ENCODE data around the gene WFIKKN2.
"Not testable (repeated sequence)": the region's sequence is repeated elsewhere in the genome, so short reads cannot be mapped to it uniquely, and the experiment has no call there.

The WFIKKN2 gene

DNA sequence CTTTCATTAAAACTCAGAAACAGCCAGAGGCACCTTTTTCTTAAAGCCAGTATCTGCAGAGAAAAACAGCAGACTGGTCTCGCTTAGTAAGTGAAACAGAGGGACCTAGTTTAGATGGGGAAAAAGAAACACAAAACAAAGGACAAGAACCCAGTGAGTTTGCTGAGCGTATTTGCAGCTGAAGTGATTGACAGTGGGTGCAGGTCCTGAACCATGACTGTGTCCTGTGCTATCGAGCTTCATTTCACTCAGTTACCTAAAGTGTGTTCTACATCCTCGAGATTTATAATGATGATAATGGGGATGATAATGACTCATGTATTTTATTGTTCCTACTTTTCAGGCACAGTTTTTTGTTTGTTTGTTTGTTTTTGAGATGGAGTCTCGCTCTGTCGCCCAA lies 31.7 kb upstream of the WFIKKN2 start:
- no peak overlapping the region for H3K4me3 ChIP-seq (ENCODE audit: low read depth, low read length)

DNA sequence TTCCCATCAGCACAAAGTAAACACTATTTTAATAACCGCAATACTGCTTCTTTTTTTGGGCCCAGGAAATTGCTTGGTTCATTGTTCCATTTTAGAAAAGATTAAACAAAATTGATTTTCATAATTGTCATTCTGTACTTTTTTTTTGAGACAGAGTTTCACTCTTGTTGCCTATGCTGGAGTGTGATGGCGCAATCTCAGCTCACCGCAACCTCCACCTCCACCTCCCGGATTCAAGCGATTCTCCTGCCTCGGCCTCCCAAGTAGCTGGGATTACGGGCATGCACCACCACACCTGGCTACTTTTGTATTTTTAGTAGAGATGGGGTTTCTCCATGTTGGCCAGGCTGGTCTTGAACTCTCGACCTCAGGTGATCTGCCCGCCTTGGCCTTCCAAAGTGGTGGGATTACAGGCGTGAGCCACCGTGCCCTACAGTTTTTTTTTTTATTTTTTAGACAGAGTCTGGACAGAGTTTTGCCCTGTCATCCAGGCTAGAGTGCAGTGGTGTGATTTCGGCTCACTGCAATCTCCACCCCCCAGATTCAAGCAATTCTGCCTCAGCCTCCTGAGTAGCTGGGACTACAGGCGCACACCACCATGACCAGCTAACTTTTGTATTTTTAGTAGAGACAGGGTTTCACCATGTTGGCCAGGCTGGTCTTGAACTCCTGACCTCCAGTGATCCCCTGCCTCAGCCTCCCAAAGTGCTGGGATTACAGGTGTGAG lies 30.5 kb upstream of the WFIKKN2 start:
- not testable (repeated sequence) for H3K4me3 ChIP-seq (ENCODE audit: low read depth, low read length)

More for the DNA sequence above, 31.7 kb upstream of the WFIKKN2 start:
- TF ChIP-seq, protein P1, sequence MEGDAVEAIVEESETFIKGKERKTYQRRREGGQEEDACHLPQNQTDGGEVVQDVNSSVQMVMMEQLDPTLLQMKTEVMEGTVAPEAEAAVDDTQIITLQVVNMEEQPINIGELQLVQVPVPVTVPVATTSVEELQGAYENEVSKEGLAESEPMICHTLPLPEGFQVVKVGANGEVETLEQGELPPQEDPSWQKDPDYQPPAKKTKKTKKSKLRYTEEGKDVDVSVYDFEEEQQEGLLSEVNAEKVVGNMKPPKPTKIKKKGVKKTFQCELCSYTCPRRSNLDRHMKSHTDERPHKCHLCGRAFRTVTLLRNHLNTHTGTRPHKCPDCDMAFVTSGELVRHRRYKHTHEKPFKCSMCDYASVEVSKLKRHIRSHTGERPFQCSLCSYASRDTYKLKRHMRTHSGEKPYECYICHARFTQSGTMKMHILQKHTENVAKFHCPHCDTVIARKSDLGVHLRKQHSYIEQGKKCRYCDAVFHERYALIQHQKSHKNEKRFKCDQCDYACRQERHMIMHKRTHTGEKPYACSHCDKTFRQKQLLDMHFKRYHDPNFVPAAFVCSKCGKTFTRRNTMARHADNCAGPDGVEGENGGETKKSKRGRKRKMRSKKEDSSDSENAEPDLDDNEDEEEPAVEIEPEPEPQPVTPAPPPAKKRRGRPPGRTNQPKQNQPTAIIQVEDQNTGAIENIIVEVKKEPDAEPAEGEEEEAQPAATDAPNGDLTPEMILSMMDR (IDR thresholded peaks at IDR 0.05; ENCODE audit: borderline replicate concordance, insufficient read depth, low read depth, low read length) = no peak

- TF ChIP-seq, protein P1 (IDR thresholded peaks at IDR 0.05; ENCODE audit: borderline replicate concordance, insufficient read depth, low read depth, low read length) = no peak
- H3K4me3 ChIP-seq (ENCODE audit: low read depth, low read length) = no peak overlapping the region
Measured at GRCh38 chr17:50805486-50805885, 29.9 kb upstream of the WFIKKN2 start.

DNA sequence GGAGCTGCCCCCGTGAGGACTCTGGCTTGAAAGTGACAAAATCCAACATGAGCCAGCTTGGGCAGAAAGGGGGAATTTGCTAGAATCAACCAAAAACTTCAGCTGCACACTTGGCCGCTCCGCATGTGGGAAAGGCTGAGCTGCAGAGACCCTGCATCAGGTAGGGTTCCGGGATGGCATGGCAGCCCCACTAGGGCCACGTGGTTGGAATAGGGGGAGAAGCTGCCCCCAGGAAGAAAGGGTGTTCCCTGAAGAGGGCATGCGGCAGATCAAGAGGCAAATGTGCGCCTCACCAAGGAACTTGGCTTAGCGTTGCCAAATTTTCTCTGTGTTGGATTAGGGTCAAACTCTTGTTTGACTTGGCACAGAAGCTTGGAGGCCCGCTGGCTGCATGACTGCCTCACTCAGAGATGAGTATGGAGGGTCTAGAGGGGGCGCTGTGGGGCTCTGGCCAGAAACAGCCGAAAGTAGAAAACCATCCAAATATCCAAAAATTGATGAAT lies 29.2 kb upstream of the WFIKKN2 start:
- H3K4me3 ChIP-seq (ENCODE audit: low read depth, low read length) = no peak overlapping the region

GRCh38 chr17:50807009-50807408 lies 28.4 kb upstream of the WFIKKN2 start:
- TF ChIP-seq, protein P1 (IDR thresholded peaks at IDR 0.05; ENCODE audit: borderline replicate concordance, insufficient read depth, low read depth, low read length) = no peak
- no peak overlapping the region for H3K4me3 ChIP-seq (ENCODE audit: low read depth, low read length)

More for the DNA sequence above, 29.2 kb upstream of the WFIKKN2 start:
- TF ChIP-seq, protein P1 (IDR thresholded peaks at IDR 0.05; ENCODE audit: borderline replicate concordance, insufficient read depth, low read depth, low read length) = peak; percentile 32; the same call in 1 of the 2 replicates

GRCh38 chr17:50807675-50808074 lies 27.7 kb upstream of the WFIKKN2 start:
- H3K4me3 ChIP-seq (ENCODE audit: low read depth, low read length) = no peak overlapping the region
- TF ChIP-seq, protein P1 (IDR thresholded peaks at IDR 0.05; ENCODE audit: borderline replicate concordance, insufficient read depth, low read depth, low read length) = no peak

- TF ChIP-seq, protein P1 (IDR thresholded peaks at IDR 0.05; ENCODE audit: borderline replicate concordance, insufficient read depth, low read depth, low read length) = no peak
Measured at GRCh38 chr17:50808413-50808812, 27.0 kb upstream of the WFIKKN2 start.

More at GRCh38 chr17:50808413-50808812, 27.0 kb upstream of the WFIKKN2 start:
- no peak overlapping the region for H3K4me3 ChIP-seq (ENCODE audit: low read depth, low read length)
